ENCODE measurements around the gene ZNF644.

Gene ZNF644

GRCh38 chr1:91013302-91013701 lies 8.5 kb downstream of the ZNF644 start:
- DNase-seq (ENCODE audit: low read depth), result no peak
- H3K4me3 ChIP-seq (ENCODE audit: low read length), result no peak overlapping the region
- TF ChIP-seq, protein P1, sequence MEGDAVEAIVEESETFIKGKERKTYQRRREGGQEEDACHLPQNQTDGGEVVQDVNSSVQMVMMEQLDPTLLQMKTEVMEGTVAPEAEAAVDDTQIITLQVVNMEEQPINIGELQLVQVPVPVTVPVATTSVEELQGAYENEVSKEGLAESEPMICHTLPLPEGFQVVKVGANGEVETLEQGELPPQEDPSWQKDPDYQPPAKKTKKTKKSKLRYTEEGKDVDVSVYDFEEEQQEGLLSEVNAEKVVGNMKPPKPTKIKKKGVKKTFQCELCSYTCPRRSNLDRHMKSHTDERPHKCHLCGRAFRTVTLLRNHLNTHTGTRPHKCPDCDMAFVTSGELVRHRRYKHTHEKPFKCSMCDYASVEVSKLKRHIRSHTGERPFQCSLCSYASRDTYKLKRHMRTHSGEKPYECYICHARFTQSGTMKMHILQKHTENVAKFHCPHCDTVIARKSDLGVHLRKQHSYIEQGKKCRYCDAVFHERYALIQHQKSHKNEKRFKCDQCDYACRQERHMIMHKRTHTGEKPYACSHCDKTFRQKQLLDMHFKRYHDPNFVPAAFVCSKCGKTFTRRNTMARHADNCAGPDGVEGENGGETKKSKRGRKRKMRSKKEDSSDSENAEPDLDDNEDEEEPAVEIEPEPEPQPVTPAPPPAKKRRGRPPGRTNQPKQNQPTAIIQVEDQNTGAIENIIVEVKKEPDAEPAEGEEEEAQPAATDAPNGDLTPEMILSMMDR (conservative IDR thresholded peaks at IDR 0.05; ENCODE audit: low read length), result no peak

- no peak overlapping the region for H3K4me3 ChIP-seq (ENCODE audit: low read length)
- no peak for DNase-seq (ENCODE audit: low read depth)
- TF ChIP-seq, protein P1 (conservative IDR thresholded peaks at IDR 0.05; ENCODE audit: low read length), result no peak
Measured at GRCh38 chr1:91012196-91012595, 9.6 kb downstream of the ZNF644 start.

DNA sequence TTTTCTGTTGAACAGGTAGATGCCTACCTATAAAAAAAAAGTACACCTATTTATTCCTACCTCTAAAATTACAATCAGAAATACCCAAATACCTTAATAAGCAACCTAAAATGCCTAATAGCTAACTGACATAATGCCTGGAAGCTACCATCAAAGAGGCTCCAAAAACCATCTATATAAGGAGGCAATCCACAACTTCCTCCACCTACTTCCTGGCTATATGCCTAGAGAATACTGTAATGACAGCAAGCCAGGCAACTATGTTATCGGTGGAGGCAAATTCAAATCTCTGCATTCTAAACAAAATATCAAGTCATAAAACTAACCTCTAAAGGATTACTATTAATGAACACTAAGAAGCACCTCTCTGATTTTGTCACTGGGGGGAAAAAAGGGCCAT lies 10.1 kb downstream of the ZNF644 start:
- TF ChIP-seq, protein P1 (conservative IDR thresholded peaks at IDR 0.05; ENCODE audit: low read length), result no peak
- DNase-seq (ENCODE audit: low read depth), result peak; percentile 43
- no peak overlapping the region for H3K4me3 ChIP-seq (ENCODE audit: low read length)

DNA sequence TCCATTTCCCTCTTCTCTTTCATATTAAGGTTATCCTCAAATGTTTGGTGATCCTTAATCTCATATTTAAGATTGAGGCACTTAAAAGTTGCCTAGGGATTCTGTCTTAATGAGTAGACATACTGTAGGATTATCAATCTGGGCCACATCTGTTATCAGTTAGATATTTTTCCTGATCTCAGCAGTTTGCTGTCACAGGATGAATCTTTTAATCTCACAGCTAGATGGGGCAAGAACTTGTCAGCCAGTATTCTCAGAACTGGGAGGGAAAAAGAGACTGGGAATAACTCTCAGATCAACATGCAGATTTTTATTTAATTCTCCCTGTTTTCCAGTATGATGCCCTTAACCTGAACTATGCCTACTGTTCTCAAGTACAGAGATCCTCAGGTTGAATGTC lies 14.0 kb downstream of the ZNF644 start:
- TF ChIP-seq, protein P1 (conservative IDR thresholded peaks at IDR 0.05; ENCODE audit: low read length), result no peak
- peak; percentile 25 for DNase-seq (ENCODE audit: low read depth)
- no peak overlapping the region for H3K4me3 ChIP-seq (ENCODE audit: low read length)

- TF ChIP-seq, protein P1 (conservative IDR thresholded peaks at IDR 0.05; ENCODE audit: low read length), result no peak
- DNase-seq (ENCODE audit: low read depth), result no peak
Measured at GRCh38 chr1:91007092-91007491, 14.7 kb downstream of the ZNF644 start.

DNA sequence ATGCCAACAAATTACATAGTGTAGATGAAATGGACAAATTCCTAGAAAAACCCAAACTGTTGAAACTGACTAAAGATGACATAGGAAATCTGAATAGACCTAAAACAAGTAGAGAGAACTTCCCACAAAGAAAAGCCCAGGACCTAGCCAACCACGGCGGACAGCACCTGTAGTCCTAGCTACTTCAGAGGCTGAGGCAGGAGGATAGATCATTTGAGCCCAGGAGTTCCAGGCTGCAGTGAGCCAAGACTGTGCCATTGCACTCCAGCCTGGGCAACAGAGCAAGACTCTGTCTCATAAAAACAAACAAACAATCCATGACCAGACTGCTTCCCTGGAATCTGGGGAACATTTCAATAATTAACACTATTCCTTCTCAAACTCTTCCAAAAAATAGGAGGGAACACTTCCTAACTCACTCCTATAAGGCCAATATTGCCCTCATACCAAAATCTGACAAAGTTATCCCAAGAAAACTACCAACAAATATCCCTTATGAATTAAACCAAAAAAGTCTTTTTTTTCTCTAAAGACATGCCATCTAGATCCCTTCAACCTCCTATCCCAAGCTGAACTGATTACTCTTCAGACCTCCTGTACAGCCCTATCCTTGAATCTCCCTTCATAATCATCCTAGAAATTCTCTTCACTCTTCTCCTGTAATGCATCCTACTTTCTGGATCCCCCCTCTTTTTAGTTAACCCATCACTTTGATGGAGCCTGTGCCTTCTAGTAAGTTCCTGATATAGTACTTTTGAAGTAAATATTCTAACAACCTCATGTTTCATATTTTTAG lies 15.5 kb downstream of the ZNF644 start:
- H3K4me3 ChIP-seq (ENCODE audit: low read length), result no peak overlapping the region
- no peak for DNase-seq (ENCODE audit: low read depth)
- TF ChIP-seq, protein P1 (conservative IDR thresholded peaks at IDR 0.05; ENCODE audit: low read length), result no peak

More at GRCh38 chr1:91007092-91007491, 14.7 kb downstream of the ZNF644 start:
- H3K4me3 ChIP-seq (ENCODE audit: low read length), result no peak overlapping the region

GRCh38 chr1:91005285-91005684 lies 16.6 kb downstream of the ZNF644 start:
- DNase-seq (ENCODE audit: low read depth), result no peak
- no peak overlapping the region for H3K4me3 ChIP-seq (ENCODE audit: low read length)
- TF ChIP-seq, protein P1 (conservative IDR thresholded peaks at IDR 0.05; ENCODE audit: low read length), result no peak
